Measurements from ENCODE around the gene MARCHF2.
"Not testable (repeated sequence)": the region's sequence is repeated elsewhere in the genome, so short reads cannot be mapped to it uniquely, and the experiment has no call there.

Gene MARCHF2, protein sequence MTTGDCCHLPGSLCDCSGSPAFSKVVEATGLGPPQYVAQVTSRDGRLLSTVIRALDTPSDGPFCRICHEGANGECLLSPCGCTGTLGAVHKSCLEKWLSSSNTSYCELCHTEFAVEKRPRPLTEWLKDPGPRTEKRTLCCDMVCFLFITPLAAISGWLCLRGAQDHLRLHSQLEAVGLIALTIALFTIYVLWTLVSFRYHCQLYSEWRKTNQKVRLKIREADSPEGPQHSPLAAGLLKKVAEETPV

DNA sequence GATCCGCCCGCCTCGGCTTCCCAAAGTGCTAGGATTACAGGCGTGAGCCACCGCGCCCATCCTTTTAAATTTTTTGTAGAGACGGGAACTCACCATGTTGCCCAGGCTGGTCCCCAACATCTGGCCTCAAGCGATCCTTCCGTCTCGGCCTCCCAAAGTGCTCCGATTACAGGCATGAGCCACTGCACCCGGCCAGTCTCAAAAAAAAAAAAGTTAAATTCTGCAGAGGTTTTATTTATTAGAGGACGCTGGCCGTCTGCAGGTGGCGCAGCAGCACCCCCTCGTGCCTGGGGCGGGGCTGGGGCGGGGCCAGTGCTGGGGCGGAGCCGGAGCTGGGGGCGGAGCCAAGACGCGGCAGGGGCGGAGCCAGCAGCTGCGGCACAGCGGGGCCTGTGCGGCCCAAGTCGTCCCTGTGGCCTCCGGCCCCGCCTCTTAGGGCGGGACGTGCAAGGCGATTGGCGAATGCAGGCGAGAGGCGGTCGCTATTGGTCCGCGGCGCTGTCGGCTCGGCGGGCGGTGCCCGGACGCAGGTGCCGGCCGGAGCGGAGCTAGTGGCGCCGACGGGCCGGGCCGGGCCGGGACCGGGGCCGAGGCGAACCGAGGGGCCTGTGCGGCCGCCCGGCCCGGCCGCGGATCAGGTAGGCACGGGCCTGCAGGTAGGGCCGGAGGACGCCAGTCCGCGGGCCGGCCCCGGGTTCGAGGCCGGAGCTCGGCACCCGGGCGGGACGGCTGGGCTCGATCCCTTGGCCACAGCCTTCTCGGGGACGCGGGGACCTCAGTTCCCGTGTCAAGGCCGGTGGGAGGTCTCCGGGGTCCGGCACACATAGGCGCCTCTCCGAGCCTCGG is at the start of gene MARCHF2:
Gene MARCHF2 (plus strand): TSS at position 523 of the 846 bp plus-strand sequence. CDS start 8,536 bp downstream, outside the sequence.
- DNase-seq (ENCODE audit: low spot score): peak; percentile 97

DNA sequence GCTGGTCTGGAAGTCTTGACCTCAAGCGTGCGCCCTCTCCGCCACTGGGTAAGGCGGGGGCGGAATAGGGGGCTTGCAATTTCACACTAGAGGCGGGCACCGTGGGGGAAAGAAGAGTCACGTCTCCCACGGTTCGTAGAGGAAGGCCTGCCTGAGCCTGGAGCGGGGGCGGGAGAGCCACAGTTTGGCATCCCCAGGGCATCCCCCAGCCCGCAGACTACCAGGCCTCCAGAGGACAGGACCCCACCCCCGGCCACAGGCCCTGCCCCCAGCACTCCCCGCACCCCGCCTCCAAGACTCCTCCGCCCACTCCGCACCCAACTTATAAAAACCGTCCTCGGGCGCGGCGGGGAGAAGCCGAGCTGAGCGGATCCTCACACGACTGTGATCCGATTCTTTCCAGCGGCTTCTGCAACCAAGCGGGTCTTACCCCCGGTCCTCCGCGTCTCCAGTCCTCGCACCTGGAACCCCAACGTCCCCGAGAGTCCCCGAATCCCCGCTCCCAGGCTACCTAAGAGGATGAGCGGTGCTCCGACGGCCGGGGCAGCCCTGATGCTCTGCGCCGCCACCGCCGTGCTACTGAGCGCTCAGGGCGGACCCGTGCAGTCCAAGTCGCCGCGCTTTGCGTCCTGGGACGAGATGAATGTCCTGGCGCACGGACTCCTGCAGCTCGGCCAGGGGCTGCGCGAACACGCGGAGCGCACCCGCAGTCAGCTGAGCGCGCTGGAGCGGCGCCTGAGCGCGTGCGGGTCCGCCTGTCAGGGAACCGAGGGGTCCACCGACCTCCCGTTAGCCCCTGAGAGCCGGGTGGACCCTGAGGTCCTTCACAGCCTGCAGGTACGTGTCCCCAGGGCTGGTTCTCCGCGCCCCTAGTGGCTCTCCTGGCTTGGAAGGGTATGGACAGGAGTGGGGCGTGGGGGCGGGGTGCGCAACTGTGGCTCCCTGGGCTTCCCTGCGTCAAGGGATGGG is 49.0 kb upstream of the MARCHF2 start, which contains the start of gene ANGPTL4:
Gene ANGPTL4 (plus strand): TSS at position 353 of the 969 bp plus-strand sequence. CDS start 167 bp downstream, at position 520.
- peak; percentile 50 for DNase-seq (ENCODE audit: low spot score)

DNA sequence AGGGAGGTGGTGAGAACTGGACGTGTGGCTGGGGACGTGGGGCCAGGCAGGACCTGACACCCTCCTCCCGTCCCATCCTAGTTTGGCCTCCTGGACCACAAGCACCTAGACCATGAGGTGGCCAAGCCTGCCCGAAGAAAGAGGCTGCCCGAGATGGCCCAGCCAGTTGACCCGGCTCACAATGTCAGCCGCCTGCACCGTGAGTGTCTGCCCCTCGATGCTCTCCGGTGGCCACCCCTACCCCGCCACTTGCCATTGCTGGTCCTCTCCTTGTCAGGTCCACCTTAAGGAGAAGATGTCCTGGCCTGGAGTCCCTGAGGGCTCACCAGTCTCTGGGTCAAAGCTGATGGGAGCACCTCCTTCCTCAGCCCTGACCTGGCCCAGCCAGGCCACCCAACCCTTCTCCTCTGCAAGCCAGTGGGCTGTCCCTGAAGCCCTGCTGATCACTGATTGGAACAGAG is 47.0 kb upstream of the MARCHF2 start:
- DNase-seq (ENCODE audit: low spot score): no peak

DNA sequence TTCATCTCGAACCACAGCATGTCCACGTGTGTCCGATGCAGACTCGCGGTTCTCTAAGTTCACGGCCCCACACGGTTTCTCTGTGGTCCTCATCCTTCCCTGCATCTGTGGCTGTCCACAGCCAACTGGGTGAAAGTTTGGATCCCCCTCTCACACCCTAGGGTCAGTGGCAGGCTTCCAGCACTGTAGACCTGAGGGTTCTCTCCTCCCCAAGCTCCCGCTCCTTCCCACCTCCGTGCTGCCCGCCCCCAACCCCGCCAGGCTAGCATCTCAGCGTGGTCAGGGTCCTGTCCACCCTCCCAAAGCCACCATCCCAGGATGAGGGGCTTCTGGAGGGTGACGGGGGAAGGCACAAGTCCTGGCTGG is 46.2 kb upstream of the MARCHF2 start:
- DNase-seq (ENCODE audit: low spot score): no peak

DNA sequence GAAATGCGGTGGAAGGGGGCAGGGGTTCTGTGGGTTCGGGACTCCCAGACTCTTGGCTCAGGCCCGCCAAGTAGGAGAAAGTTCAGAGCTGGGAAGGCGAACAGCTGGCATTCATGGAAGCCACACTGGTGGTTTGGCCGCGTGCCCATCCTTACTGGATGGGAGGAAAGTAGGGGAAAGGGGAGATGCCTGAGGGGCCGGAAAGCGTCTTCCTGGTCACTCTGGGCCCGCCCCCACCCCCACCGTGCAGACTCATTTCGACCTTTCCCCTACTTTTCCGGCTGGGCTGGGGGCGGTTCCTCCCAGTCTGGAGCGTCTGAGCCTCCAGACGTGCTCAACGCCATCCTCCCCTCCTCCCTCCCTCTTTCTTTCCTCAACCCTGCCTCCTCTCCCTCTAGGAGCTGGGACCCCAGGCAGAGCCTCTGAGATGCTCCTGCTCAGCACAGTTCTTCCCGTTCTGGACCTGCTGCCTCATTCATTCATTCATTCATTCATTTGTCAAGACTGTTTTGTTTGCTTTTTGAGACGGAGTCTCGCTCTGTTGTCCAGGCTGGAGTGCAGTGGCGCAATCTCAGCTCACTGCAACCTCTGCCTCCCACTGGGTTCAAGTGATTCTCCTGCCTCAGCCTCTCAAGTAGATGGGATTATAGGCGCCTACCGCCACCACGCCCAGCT is 45.6 kb upstream of the MARCHF2 start:
- DNase-seq (ENCODE audit: low spot score): peak; percentile 96

DNA sequence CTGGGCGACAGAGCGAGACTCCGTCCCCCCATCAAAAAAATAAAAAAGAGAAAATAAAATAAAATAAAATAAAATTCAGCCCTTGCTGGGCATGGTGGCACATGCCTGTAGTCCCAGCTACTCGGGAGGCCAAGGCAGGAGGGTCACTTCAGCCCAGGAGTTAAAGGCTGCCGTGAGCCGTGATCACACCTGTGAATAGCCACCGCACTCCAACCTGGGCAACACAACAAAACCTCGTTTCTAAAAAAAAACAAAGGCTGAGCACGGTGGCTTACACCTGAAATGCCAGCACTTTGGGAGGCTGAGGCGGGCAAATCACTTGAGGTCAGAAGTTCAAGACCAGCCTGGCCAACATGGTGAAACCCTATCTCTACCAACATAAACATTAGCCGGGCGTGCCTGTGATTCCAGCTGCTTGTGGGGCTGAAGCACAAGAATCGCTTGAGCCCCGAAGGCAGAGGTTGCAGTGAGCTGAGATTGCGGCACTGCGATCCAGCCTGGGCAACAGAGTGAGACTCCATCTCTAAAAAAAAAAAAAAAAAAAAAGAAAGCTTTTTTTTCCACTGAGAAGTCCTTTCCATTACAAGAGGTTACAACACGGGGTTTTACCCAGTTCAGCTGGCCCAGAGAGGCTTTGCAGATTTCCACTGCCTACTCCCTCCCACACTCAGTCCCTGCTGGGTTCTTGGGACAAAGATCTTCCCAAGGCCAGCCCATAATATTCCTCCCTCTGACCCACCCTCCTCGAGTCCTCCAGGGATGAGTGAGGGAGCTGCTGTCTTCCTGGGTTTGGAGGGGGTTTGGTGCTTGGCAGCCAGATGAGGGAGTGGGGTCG is 42.7 kb upstream of the MARCHF2 start:
- no peak for DNase-seq (ENCODE audit: low spot score)

DNA sequence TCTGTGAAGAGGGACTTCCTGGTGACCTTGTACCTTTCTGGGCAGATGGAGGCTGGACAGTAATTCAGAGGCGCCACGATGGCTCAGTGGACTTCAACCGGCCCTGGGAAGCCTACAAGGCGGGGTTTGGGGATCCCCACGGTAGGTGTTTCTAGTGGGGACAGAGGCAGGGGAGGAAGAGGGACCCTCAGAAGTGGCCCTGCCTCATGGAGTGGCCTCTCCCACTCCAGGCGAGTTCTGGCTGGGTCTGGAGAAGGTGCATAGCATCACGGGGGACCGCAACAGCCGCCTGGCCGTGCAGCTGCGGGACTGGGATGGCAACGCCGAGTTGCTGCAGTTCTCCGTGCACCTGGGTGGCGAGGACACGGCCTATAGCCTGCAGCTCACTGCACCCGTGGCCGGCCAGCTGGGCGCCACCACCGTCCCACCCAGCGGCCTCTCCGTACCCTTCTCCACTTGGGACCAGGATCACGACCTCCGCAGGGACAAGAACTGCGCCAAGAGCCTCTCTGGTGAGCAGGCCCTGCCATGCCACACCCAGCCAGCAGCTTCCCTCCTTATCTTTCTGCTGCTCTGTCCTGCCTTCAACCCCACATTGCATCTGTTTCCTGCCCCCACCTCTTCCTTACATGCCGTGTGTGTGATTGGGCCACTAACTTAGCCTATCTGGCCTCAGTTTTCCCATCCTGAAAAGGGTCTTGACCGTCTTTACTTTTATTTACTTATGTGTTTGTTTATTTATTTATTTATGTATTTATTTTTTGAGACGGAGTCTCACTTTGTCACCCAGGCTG is 41.9 kb upstream of the MARCHF2 start:
- DNase-seq (ENCODE audit: low spot score): no peak

DNA sequence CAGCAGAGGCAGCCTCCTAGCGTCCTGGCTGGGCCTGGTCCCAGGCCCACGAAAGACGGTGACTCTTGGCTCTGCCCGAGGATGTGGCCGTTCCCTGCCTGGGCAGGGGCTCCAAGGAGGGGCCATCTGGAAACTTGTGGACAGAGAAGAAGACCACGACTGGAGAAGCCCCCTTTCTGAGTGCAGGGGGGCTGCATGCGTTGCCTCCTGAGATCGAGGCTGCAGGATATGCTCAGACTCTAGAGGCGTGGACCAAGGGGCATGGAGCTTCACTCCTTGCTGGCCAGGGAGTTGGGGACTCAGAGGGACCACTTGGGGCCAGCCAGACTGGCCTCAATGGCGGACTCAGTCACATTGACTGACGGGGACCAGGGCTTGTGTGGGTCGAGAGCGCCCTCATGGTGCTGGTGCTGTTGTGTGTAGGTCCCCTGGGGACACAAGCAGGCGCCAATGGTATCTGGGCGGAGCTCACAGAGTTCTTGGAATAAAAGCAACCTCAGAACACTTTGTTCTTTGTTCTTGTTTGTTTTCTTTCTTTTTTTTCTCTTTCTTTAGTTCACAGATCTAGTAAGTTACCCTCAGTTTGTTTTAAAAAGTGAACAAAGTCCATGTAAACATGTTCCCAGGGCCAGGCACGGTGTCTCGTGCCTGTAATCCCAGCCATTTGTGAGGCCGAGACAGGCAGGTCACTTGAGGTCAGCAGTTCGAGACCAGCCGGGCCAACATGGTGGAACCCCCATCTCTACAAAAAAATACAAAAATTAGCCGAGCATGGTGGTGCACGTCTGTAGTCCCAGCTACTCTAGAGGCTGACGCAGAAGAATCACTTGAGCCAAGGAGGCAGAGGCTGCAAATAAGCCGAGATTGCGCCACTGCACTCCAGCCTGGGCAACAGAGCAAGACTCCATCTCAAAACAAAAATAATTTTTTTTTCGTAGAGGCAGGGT is 39.0 kb upstream of the MARCHF2 start:
- no peak for DNase-seq (ENCODE audit: low spot score)

DNA sequence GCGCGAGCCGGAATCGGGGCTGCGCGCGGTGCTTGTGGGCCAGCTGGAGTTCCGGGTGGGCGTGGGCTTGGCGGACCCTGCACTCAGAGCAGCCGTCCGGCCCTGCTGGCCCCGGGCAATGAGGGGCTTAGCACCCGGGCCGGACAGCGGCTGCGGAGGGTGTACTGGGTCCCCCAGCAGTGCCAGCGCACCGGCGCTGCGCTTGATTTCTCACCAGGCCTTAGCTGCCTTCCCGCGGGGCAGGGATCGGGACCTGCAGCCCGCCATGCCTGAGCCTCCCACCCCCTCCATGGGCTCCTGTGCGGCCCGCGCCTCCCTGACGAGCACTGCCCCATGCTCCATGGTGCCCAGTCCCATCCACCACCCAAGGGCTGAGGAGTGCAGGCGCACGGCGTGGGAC is 37.3 kb upstream of the MARCHF2 start:
- DNase-seq (ENCODE audit: low spot score): not testable (repeated sequence)

DNA sequence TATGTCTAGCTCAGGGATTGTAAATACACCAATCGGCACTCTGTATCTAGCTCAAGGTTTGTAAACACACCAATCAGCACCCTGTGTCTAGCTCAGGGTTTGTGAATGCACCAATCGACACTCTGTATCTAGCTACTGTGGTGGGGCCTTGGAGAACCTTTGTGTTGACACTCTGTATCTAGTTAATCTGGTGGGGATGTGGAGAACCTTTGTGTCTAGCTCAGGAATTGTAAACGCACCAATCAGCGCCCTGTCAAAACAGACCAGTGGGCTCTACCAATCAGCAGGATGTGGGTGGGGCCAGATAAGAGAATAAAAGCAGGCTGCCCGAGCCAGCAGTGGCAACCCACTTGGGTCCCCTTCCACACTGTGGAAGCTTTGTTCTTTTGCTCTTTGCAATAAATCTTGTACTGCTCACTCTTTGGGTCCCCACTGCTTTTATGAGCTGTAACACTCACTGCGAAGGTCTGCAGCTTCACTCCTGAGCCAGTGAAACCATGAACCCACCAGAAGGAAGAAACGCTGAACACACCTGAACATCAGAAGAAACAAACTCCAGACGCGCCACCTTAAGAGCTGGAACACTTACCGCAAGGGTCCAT is 36.6 kb upstream of the MARCHF2 start:
- not testable (repeated sequence) for DNase-seq (ENCODE audit: low spot score)

DNA sequence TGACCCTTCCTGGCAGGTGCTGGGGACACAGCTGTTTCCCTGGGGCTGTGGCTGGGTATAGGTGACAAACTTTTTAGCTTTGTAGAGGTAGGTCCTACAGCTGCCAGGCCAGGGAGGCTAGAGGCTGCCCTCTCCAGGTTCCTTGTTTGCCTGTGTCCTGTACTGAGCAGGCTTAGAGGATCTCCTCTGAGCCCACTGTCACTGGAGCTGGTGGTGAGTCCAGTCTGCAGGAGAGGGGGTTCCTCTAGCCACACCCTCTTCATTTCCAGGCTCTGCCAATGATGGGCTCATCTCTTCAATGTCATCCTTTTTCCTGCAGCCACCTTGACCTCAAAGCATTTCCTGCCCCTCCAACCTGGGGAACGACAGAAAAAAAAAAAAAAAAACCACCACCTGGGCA is 35.5 kb upstream of the MARCHF2 start:
- DNase-seq (ENCODE audit: low spot score): no peak

DNA sequence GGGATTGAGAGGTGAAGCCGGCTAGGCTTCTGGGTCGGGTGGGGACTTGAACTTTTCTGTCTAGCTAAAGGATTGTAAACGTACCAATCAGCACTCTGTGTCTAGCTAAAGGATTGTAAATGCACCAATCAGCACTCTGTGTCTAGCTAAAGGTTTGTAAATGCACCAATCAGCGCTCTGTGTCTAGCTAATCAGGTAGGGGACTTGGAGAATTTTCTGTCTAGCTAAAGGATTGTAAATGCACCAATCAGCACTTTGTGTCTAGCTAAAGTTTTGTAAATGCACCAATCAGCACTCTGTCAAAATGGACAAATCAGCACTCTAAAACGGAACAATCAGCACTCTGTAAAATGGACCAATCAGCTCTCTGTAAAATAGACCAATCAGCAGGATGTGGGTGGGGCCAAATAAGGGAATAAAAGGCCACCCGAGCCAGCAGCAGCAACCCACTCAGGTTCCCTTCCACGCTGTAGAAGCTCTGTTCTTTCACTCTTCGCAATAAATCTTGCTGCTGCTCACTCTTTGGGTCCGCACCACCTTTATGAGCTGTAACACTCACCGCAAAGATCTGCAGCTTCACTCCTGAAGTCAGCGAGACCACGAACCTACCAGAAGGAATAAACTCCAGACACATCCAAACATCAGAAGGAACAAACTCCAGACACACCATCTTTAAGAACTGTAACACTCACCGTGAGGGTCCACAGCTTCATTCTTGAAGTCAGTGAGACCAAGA is 33.8 kb upstream of the MARCHF2 start:
- not testable (repeated sequence) for DNase-seq (ENCODE audit: low spot score)

DNA sequence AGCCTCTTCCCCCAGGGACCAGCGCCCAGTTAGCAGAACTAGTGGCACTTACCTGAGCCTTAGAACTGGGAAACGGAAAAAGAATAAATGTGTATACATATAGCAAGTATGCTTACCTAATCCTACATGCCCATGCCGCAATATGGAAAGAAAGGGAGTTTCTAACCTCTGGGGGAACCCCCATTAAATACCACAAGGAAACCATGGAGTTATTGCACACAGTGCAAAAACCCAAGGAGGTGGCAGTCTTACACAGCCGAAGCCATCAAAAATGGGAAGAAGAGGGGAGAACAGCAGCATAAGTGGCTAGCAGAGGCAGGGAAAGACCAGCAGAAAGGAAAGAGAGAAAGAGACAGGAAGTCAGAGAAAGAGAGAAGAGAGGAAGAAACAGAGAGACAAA is 28.5 kb upstream of the MARCHF2 start:
- not testable (repeated sequence) for DNase-seq (ENCODE audit: low spot score)

DNA sequence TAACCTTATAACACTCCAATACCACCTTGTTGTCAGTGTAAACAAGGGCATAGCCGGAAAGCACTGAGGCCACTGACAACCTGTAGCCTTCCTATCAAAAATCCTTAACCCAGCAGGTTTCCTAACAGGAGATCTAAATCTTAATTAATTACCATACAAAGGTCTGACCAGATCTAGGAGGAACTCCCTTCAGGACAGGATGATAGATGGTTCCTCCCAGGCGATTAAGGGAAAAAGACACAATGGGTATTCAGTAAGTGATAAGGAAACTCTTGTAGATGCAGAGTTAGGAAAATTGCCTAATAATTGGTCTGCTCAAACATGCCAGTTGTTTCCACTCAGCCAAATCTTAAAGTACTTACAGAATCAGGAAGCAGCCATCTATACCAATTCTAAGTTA is 28.0 kb upstream of the MARCHF2 start:
- not testable (repeated sequence) for DNase-seq (ENCODE audit: low spot score)

DNA sequence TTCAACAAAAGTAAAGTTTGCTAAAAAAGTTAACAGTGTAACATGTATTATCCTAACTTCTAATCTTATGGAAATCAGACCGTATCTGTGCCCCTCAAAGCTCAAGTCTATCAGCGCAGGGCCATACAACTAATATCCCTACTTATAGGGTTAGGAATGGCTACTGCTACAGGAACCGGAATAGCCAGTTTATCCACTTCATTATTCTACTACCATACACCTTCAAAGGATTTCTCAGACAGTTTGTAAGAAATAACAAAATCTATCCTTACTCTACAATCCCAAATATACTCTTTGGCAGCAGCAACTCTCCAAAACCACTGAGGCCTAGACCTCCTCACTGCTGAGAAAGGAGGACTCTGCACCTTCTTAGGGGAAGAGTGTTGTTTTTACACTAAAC is 27.5 kb upstream of the MARCHF2 start:
- DNase-seq (ENCODE audit: low spot score): not testable (repeated sequence)

DNA sequence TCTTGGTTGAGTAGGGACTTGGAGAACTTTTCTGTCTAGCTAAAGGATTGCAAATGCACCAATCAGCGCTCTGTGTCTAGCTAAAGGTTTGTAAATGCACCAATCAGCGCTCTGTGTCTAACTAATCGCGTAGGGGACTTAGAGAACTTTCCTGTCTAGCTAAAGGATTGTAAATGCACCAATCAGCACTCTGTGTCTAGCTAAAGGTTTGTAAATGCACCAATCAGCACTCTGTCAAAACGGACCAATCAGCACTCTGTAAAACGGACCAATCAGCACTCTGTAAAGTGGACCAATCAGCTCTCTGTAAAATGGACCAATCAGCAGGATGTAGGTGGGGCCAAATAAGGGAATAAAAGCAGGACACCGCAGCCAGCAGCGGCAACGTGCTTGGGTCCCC is 26.7 kb upstream of the MARCHF2 start:
- DNase-seq (ENCODE audit: low spot score): not testable (repeated sequence)

DNA sequence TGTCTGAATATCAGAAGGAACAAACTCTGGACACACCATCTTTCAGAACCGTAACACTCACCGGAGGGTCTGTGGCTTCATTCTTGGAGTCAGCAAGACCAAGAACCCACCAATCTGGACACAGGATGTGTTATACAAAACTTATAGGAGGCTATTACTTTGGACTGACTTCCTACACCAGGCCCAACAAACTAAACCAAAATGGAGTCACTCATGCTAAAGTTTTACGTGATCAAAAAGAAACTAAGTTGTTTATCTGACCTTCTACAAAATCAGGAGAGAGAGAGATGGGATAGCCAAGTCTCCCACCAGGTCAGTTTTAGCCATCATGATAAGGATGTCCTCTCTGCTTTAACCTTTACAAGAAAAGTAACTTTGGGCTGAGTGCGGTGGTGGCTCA is 26.1 kb upstream of the MARCHF2 start:
- DNase-seq (ENCODE audit: low spot score): no peak

Data from kidney tubule cell (primary cell).